Immature natural killer cell (primary cell): ENCODE results near the gene TNS2. TPM values are rescaled to one million over a fixed set of nuclear protein-coding genes. Genes with fewer than 3 reads are reported as not detected.
"Not testable (repeated sequence)": the region's sequence is repeated elsewhere in the genome, so short reads cannot be mapped to it uniquely, and the experiment has no call there.

Experiments used
- DNase-seq, 3 donors: peaks; one replicate each; pipeline ENCODE4 v3.0.0; 2022; ENCODE audit warnings: mixed read lengths in 1 of 3
- H3K27ac Mint-ChIP-seq, 6 donors: one replicate each; pipeline ENCODE4 v1.8.0; 2020; ENCODE audit warnings: mixed read lengths in 6 of 6, mild to moderate bottlenecking in 5 of 6, inconsistent platforms in 4 of 6, moderate library complexity in 3 of 6
- H3K27me3 Mint-ChIP-seq, 3 donors: one replicate each; pipeline ENCODE4 v1.8.0; 2020 to 2021; ENCODE audit warnings: low read depth in 3 of 3, mild to moderate bottlenecking in 3 of 3, mixed read lengths in 3 of 3, moderate library complexity in 3 of 3, inconsistent platforms in 1 of 3
- H3K36me3 Mint-ChIP-seq, 3 donors: one replicate each; pipeline ENCODE4 v1.8.0; 2020; ENCODE audit warnings: mixed read lengths in 3 of 3, inconsistent platforms in 2 of 3, mild to moderate bottlenecking in 2 of 3
- H3K4me1 Mint-ChIP-seq, 2 donors: one replicate each; pipeline ENCODE4 v1.8.0; 2020; ENCODE audit warnings: inconsistent platforms in 2 of 2, mild to moderate bottlenecking in 2 of 2, mixed read lengths in 2 of 2, moderate library complexity in 1 of 2
- H3K4me3 Mint-ChIP-seq, 5 donors: one replicate each; pipeline ENCODE4 v1.8.0; 2020; ENCODE audit warnings: mild to moderate bottlenecking in 5 of 5, mixed read lengths in 5 of 5, inconsistent platforms in 3 of 5, moderate library complexity in 3 of 5
- H3K9me3 Mint-ChIP-seq, 6 donors: one replicate each; pipeline ENCODE4 v1.8.0; 2020; ENCODE audit warnings: mild to moderate bottlenecking in 6 of 6, mixed read lengths in 6 of 6, inconsistent platforms in 4 of 6, moderate library complexity in 3 of 6
- polyA plus RNA-seq, 3 donors: library from polyadenylated mRNA; unstranded; fragments of 300-500 nt; fragmentation: Illumina TruSeq; gene quantifications; one replicate each; pipeline ENCODE4 v1.2.3, GENCODE V29; 2021

TNS2 gene
- polyA plus RNA-seq, 3 donors from 2014 or later, result not detected

- Mint-ChIP-seq H3K36me3 (peaks cover 4 to 17% (median 8%) of the 10 kb centered on the region in 3 donors), H3K9me3 (no peaks in the 10 kb centered on the region), H3K4me1 (peaks cover 47 to 58% of the 10 kb centered on the region in 2 donors), H3K27ac (peak overlapping the region in 5 of 6 donors; percentile 11 to 61 (median 51)), H3K4me3 (no peak overlapping the region), H3K27me3 (no peaks in the 10 kb centered on the region)
- no peak for DNase-seq
These were observed 35.2 kb upstream of the TNS2 start for GRCh38 chr12:53014709-53015108.

GRCh38 chr12:53025250-53025649 is 24.6 kb upstream of the TNS2 start:
- Mint-ChIP-seq H3K36me3 (peaks cover 31 to 47% (median 40%) of the 10 kb centered on the region in 3 donors), H3K27ac (no peak overlapping the region), H3K4me3 (no peak overlapping the region), H3K9me3 (no peaks in the 10 kb centered on the region), H3K4me1 (no peaks in the 10 kb centered on the region), H3K27me3 (peaks cover 0 to 3% (median 0%) of the 10 kb centered on the region in 3 donors)
- no peak for DNase-seq

GRCh38 chr12:53027014-53027413 is 22.9 kb upstream of the TNS2 start:
- not testable (repeated sequence) for H3K27ac Mint-ChIP-seq, H3K27me3 Mint-ChIP-seq, H3K4me3 Mint-ChIP-seq, H3K4me1 Mint-ChIP-seq, DNase-seq, H3K9me3 Mint-ChIP-seq
- H3K36me3 Mint-ChIP-seq, result peaks cover 33 to 53% (median 39%) of the 10 kb centered on the region in 3 donors

- DNase-seq, result no peak
- Mint-ChIP-seq H3K9me3 (no peaks in the 10 kb centered on the region), H3K27ac (no peak overlapping the region), H3K4me1 (peaks cover 0 to 10% of the 10 kb centered on the region in 2 donors), H3K4me3 (no peak overlapping the region), H3K27me3 (peaks cover 0 to 6% (median 3%) of the 10 kb centered on the region in 3 donors), H3K36me3 (peaks cover 24 to 57% (median 34%) of the 10 kb centered on the region in 3 donors)
These were observed 18.2 kb upstream of the TNS2 start for GRCh38 chr12:53031616-53032015.

- H3K27me3 Mint-ChIP-seq, H3K4me3 Mint-ChIP-seq, H3K9me3 Mint-ChIP-seq: not testable (repeated sequence)
These were observed 16.0 kb upstream of the TNS2 start for GRCh38 chr12:53033832-53034231.

GRCh38 chr12:53034459-53034858 is 15.4 kb upstream of the TNS2 start:
- Mint-ChIP-seq H3K27ac (peak overlapping the region in 2 of 6 donors; percentile 66 to 67), H3K4me3 (no peak overlapping the region), H3K36me3 (peaks cover 20 to 64% (median 44%) of the 10 kb centered on the region in 3 donors), H3K4me1 (peaks cover 12 to 19% of the 10 kb centered on the region in 2 donors), H3K9me3 (no peaks in the 10 kb centered on the region), H3K27me3 (peaks cover 0 to 10% (median 0%) of the 10 kb centered on the region in 3 donors)
- no peak for DNase-seq

More at GRCh38 chr12:53033832-53034231, 16.0 kb upstream of the TNS2 start:
- Mint-ChIP-seq H3K36me3 (peaks cover 16 to 63% (median 39%) of the 10 kb centered on the region in 3 donors), H3K4me1 (peaks cover 8 to 15% of the 10 kb centered on the region in 2 donors), H3K27ac (peak overlapping the region in 1 of 6 donors; percentile 31)
- not testable (repeated sequence) for DNase-seq

GRCh38 chr12:53036802-53037201 is 13.1 kb upstream of the TNS2 start:
- no peak overlapping the region for H3K4me3 Mint-ChIP-seq
- no peak for DNase-seq
- H3K9me3 Mint-ChIP-seq, result no peaks in the 10 kb centered on the region
- H3K27ac Mint-ChIP-seq, result no peak overlapping the region
- peaks cover 0 to 4% (median 0%) of the 10 kb centered on the region in 3 donors for H3K27me3 Mint-ChIP-seq
- peaks cover 12 to 56% (median 42%) of the 10 kb centered on the region in 3 donors for H3K36me3 Mint-ChIP-seq
- peaks cover 12 to 19% of the 10 kb centered on the region in 2 donors for H3K4me1 Mint-ChIP-seq

- Mint-ChIP-seq H3K4me1 (peaks cover 9 to 15% of the 10 kb centered on the region in 2 donors), H3K27ac (peak overlapping the region in 2 of 6 donors; percentile 31 to 45), H3K9me3 (no peaks in the 10 kb centered on the region), H3K27me3 (peaks cover 0 to 6% (median 4%) of the 10 kb centered on the region in 3 donors), H3K36me3 (peaks cover 12 to 34% (median 24%) of the 10 kb centered on the region in 3 donors), H3K4me3 (no peak overlapping the region)
- no peak for DNase-seq
These were observed 10.0 kb upstream of the TNS2 start for GRCh38 chr12:53039851-53040250.

- no peaks in the 10 kb centered on the region for H3K9me3 Mint-ChIP-seq
- H3K36me3 Mint-ChIP-seq, result peaks cover 7 to 17% (median 15%) of the 10 kb centered on the region in 3 donors
- no peak overlapping the region for H3K4me3 Mint-ChIP-seq
- H3K27me3 Mint-ChIP-seq, result peaks cover 5 to 12% (median 11%) of the 10 kb centered on the region in 3 donors
- DNase-seq, result no peak
- H3K27ac Mint-ChIP-seq, result peak overlapping the region in 2 of 6 donors; percentile 11 to 48
- peaks cover 21 to 25% of the 10 kb centered on the region in 2 donors for H3K4me1 Mint-ChIP-seq
These were observed 7.0 kb upstream of the TNS2 start for GRCh38 chr12:53042607-53043454.

GRCh38 chr12:53044052-53044581 is 5.7 kb upstream of the TNS2 start:
- Mint-ChIP-seq H3K4me3 (no peak overlapping the region), H3K9me3 (no peaks in the 10 kb centered on the region), H3K27me3 (peaks cover 5 to 11% (median 8%) of the 10 kb centered on the region in 3 donors), H3K27ac (peak overlapping the region in 1 of 6 donors; percentile 49), H3K36me3 (peaks cover 1 to 6% (median 6%) of the 10 kb centered on the region in 3 donors), H3K4me1 (peaks cover 14 to 15% of the 10 kb centered on the region in 2 donors)
- DNase-seq, result no peak

GRCh38 chr12:53044896-53045695 is 4.8 kb upstream of the TNS2 start:
- H3K27me3 Mint-ChIP-seq, result peaks cover 5 to 11% (median 8%) of the 10 kb centered on the region in 3 donors
- H3K4me3 Mint-ChIP-seq, result peak overlapping the region in 4 of 5 donors; percentile 29 to 97 (median 43)
- H3K27ac Mint-ChIP-seq, result peak overlapping the region in 1 of 6 donors; percentile 49
- H3K9me3 Mint-ChIP-seq, result no peaks in the 10 kb centered on the region
- H3K4me1 Mint-ChIP-seq, result peaks cover 12 to 13% of the 10 kb centered on the region in 2 donors
- DNase-seq, result no peak
- peaks cover 0 to under 1% (median 0%) of the 10 kb centered on the region in 3 donors for H3K36me3 Mint-ChIP-seq

GRCh38 chr12:53045696-53046045 is 4.2 kb upstream of the TNS2 start:
- peaks cover 5 to 11% (median 8%) of the 10 kb centered on the region in 3 donors for H3K27me3 Mint-ChIP-seq

GRCh38 chr12:53046655-53047220 is 3.1 kb upstream of the TNS2 start:
- H3K9me3 Mint-ChIP-seq, result no peaks in the 10 kb centered on the region
- H3K4me3 Mint-ChIP-seq, result peak overlapping the region; percentile 93 to 98 (median 96)
- H3K4me1 Mint-ChIP-seq, result peaks cover 12 to 13% of the 10 kb centered on the region in 2 donors
- peak overlapping the region; percentile 57 to 92 (median 86) for H3K27ac Mint-ChIP-seq
- peak in 2 of 3 donors; percentile 49 to 55 for DNase-seq
- H3K36me3 Mint-ChIP-seq, result no peaks in the 10 kb centered on the region
- peaks cover 5 to 11% (median 8%) of the 10 kb centered on the region in 3 donors for H3K27me3 Mint-ChIP-seq

More at GRCh38 chr12:53045696-53046045, 4.2 kb upstream of the TNS2 start:
- DNase-seq, result no peak
- Mint-ChIP-seq H3K4me3 (peak overlapping the region; percentile 93 to 98 (median 96)), H3K9me3 (no peaks in the 10 kb centered on the region), H3K36me3 (no peaks in the 10 kb centered on the region), H3K4me1 (peaks cover 12 to 13% of the 10 kb centered on the region in 2 donors), H3K27ac (peak overlapping the region in 1 of 6 donors; percentile 75)
